HepG2 (cell line): ENCODE data around the gene CRIP1. TPM values are rescaled to one million over a fixed set of nuclear protein-coding genes. Genes with fewer than 3 reads are reported as not detected.

Experiments used
- ARNT2 ChIP-seq: sonication (generic); formaldehyde crosslinking; IDR thresholded peaks from 2 replicates; pipeline ENCODE4 v1.8.0; 2022; ENCODE audit warnings: mild to moderate bottlenecking, low read depth, missing genetic modification reagents, moderate library complexity
- CENPBD1 ChIP-seq: sonication (generic); formaldehyde crosslinking; IDR thresholded peaks from 2 replicates; pipeline ENCODE4 v1.8.0; 2022; ENCODE audit warnings: missing genetic modification reagents, low read depth, mild to moderate bottlenecking, borderline replicate concordance
- JARID2 ChIP-seq: sonication (generic); formaldehyde crosslinking; IDR thresholded peaks from 2 replicates; pipeline ENCODE4 v1.8.1; 2023; ENCODE audit warnings: missing genetic modification reagents, inconsistent platforms; ENCODE audit not compliant: insufficient replicate concordance
- MXD3 ChIP-seq: IDR thresholded peaks from 2 replicates; pipeline ENCODE4 v1.6.1; 2016; ENCODE audit warnings: mild to moderate bottlenecking, missing biosample characterization, missing genetic modification reagents
- NFE2L1 ChIP-seq: sonication (generic); formaldehyde crosslinking; IDR thresholded peaks from 2 replicates; pipeline ENCODE4 v1.4.0; 2020; ENCODE audit warnings: missing genetic modification reagents, mild to moderate bottlenecking, borderline replicate concordance
- PCBP2 ChIP-seq: fragments of 200-400 bp; formaldehyde crosslinking; optimal IDR thresholded peaks from 2 replicates; pipeline ENCODE3; 2018; ENCODE audit warnings: low read length, low read depth; ENCODE audit not compliant: poor library complexity, severe bottlenecking
- POGZ ChIP-seq: sonication (generic); formaldehyde crosslinking; IDR thresholded peaks from 2 replicates; pipeline ENCODE4 v1.4.0; 2020; ENCODE audit warnings: mild to moderate bottlenecking, missing genetic modification reagents
- REPIN1 ChIP-seq: sonication (generic); formaldehyde crosslinking; IDR thresholded peaks from 2 replicates; pipeline ENCODE4 v1.8.0; 2022; ENCODE audit warnings: missing genetic modification reagents, low read depth, mild to moderate bottlenecking, borderline replicate concordance
- REXO4 ChIP-seq: sonication (generic); formaldehyde crosslinking; IDR thresholded peaks from 2 replicates; pipeline ENCODE4 v1.8.0; 2022; ENCODE audit warnings: missing genetic modification reagents, mild to moderate bottlenecking, borderline replicate concordance
- SOX5 ChIP-seq: IDR thresholded peaks from 2 replicates; pipeline ENCODE4 v1.6.1; 2016; ENCODE audit warnings: borderline replicate concordance
- ZBED4 ChIP-seq: sonication (generic); formaldehyde crosslinking; IDR thresholded peaks from 2 replicates; pipeline ENCODE4 v1.4.0; 2020; ENCODE audit warnings: missing genetic modification reagents, borderline replicate concordance
- ZNF207 ChIP-seq: fragments of 450-650 bp; IDR thresholded peaks from 2 replicates; pipeline ENCODE4 v1.6.1; 2016; ENCODE audit warnings: antibody characterized with exemption, borderline replicate concordance
- ZNF24 ChIP-seq: fragments of 450-650 bp; IDR thresholded peaks from 2 replicates; pipeline ENCODE4 v1.6.1; 2017; ENCODE audit warnings: antibody characterized with exemption, mild to moderate bottlenecking
- ZNF382 ChIP-seq: sonication (generic); formaldehyde crosslinking; IDR thresholded peaks from 2 replicates; pipeline ENCODE4 v1.5.0; 2020; ENCODE audit warnings: missing genetic modification reagents, mild to moderate bottlenecking, borderline replicate concordance
- ZNF414 ChIP-seq: sonication (generic); formaldehyde crosslinking; IDR thresholded peaks from 2 replicates; pipeline ENCODE4 v1.5.0; 2020; ENCODE audit warnings: missing genetic modification reagents
- ZNF431 ChIP-seq: sonication (generic); formaldehyde crosslinking; IDR thresholded peaks from 2 replicates; pipeline ENCODE4 v1.9.0; 2022; ENCODE audit warnings: missing genetic modification reagents, low read depth, mild to moderate bottlenecking, borderline replicate concordance
- ZNF512B ChIP-seq: sonication (generic); formaldehyde crosslinking; IDR thresholded peaks from 2 replicates; pipeline ENCODE4 v1.5.1; 2020; ENCODE audit warnings: missing genetic modification reagents, mild to moderate bottlenecking, borderline replicate concordance
- ZNF577 ChIP-seq: sonication (generic); formaldehyde crosslinking; IDR thresholded peaks from 2 replicates; pipeline ENCODE4 v1.4.0; 2020; ENCODE audit warnings: mild to moderate bottlenecking, low read depth, missing genetic modification reagents, borderline replicate concordance
- polyA plus RNA-seq, 8 experiments: library from polyadenylated mRNA; depleted of rRNA in 3 of 8; stranded (reverse) in 7 of 8; unstranded in 1 of 8; fragments of >200 nt; fragmentation: Illumina TruSeq in 4 of 8; extraction: Trizol in 4 of 8; gene quantifications; 2 replicates each; pipeline versions ENCODE4 v1.2.1 to v1.2.3, GENCODE V29; 2011 to 2016; ENCODE audit warnings: low read depth in 4 of 8, missing spikeins in 1 of 8, mixed read lengths in 1 of 8; ENCODE audit not compliant: insufficient read depth in 1 of 8
- total RNA-seq, 5 experiments: library from RNA; depleted of rRNA; stranded (reverse); fragments of >200 nt; fragmentation: Illumina TruSeq; extraction: Trizol; gene quantifications; 2 replicates each; pipeline ENCODE4 v1.2.3, GENCODE V29; 2016; ENCODE audit warnings: low read depth in 1 of 5

CRIP1 gene
- total and polyA plus RNA-seq, 2 of the 13 experiments (the other 11 are each of a cell fraction or from before 2014, with no cell fraction given): 53.9 to 59.5 TPM

- no peak for TF ChIP-seq REXO4
- TF ChIP-seq POGZ (CRISPR knock-in tag): peak; percentile 67; the same call in 1 of the 2 replicates
- TF ChIP-seq ZNF414 (CRISPR knock-in tag): 0 out of 2 replicates have a peak, but pooled peaks have one; percentile 24
- 0 out of 2 replicates have a peak, but pooled peaks have one; percentile 70 for TF ChIP-seq ZNF431 (CRISPR knock-in tag)
- TF ChIP-seq SOX5: peak; percentile 71
- peak; percentile 20; the same call in 1 of the 2 replicates for TF ChIP-seq ZBED4 (CRISPR knock-in tag)
- TF ChIP-seq ARNT2 (CRISPR knock-in tag): peak; percentile 73
- TF ChIP-seq PCBP2: no peak
- TF ChIP-seq MXD3 (CRISPR knock-in tag): 0 out of 2 replicates have a peak, but pooled peaks have one; percentile 12
- TF ChIP-seq REPIN1: peak; percentile 1
- TF ChIP-seq ZNF207: no peak
- TF ChIP-seq ZNF382: no peak
- TF ChIP-seq ZNF24: no peak
- TF ChIP-seq NFE2L1 (CRISPR knock-in tag): 0 out of 2 replicates have a peak, but pooled peaks have one; percentile 42
- TF ChIP-seq CENPBD1 (CRISPR knock-in tag): no peak
- TF ChIP-seq ZNF577 (CRISPR knock-in tag): no peak
- TF ChIP-seq JARID2: no peak
- TF ChIP-seq ZNF512B (CRISPR knock-in tag): no peak
These were observed 12.8 kb downstream of the CRIP1 start (continued) for GRCh38 chr14:105499256-105500035.
